ENCODE data around the gene COL9A1. TPM values are rescaled to one million over a fixed set of nuclear protein-coding genes. Genes with fewer than 3 reads are reported as not detected.
A peak's percentile ranks its signal among the peaks of the same experiment; 100 is the strongest.

The COL9A1 gene
- total and polyA plus RNA-seq, 2 of the 8 experiments (the other 6 are each of a cell fraction or from before 2014, with no cell fraction given): 7.9 to 18.1 TPM

- CTCF ChIA-PET (ENCODE audit: partially characterized antibody): interaction anchor here (0.7 to 3.6 kb wide), 10 partner anchors 25 to 1148 kb away, joined by 3 to 13 read pairs (median 3); no protein-coding TSS in a partner anchor
- TF ChIP-seq CTCF (IDR thresholded peaks at IDR 0.05; ENCODE audit: control extremely low read depth in 1 of 3, insufficient read depth in 1 of 3, low read depth in 1 of 3, low read length in 3 of 3): no peak
- peak; percentile 1; the same call in 1 of the 2 replicates for TF ChIP-seq ATF2 (IDR thresholded peaks at IDR 0.05; ENCODE audit: low read length)
- TF ChIP-seq POLR2A (IDR thresholded peaks at IDR 0.05; ENCODE audit: control extremely low read depth in 1 of 2, low read depth in 2 of 2, low read length in 2 of 2): peak in 1 of 2 experiments; percentile 31; a peak in 1 of 3 replicates
- 0 out of 2 replicates have a peak, but pooled peaks have one; percentile 15 for TF ChIP-seq TCF12 (IDR thresholded peaks at IDR 0.05; ENCODE audit: low read depth, low read length)
- TF ChIP-seq ASH2L (IDR thresholded peaks at IDR 0.05; ENCODE audit: low read length): peak; percentile 86
- no peak for TF ChIP-seq ZNF274 (IDR thresholded peaks at IDR 0.05; ENCODE audit: borderline replicate concordance, extremely low read depth, low read length)
- TF ChIP-seq POU5F1 (IDR thresholded peaks at IDR 0.05; ENCODE audit: low read depth, low read length): no peak
Observed at GRCh38 chr6:70282312-70282918, 20.5 kb downstream of the COL9A1 start.

More at GRCh38 chr6:70282312-70282918, 20.5 kb downstream of the COL9A1 start:
- Histone ChIP-seq H3K18ac (ENCODE audit: extremely low read depth, low read length) (peak overlapping the region; percentile 24; the same call in 1 of the 2 replicates), H3K4me1 (replicated peaks in 1 of 4; ENCODE audit: control insufficient read depth in 3 of 4, insufficient read depth in 4 of 4, low read length in 3 of 4) (peaks cover 2 to 8% (median 5%) of the 10 kb centered on the region in 4 experiments; a peak in 5 of 7 replicates), H2BK20ac (ENCODE audit: low read length) (no peak overlapping the region), H2BK12ac (ENCODE audit: low read depth, low read length) (no peak overlapping the region), H3K14ac (ENCODE audit: insufficient read length) (no peak overlapping the region), H4K20me1 (replicated peaks in 1 of 2; ENCODE audit: control insufficient read depth in 1 of 2, insufficient read depth in 2 of 2, low read length in 2 of 2) (no peaks in the 10 kb centered on the region), H2BK15ac (ENCODE audit: low read length) (no peak overlapping the region), H3K36me3 (ENCODE audit: control insufficient read depth in 2 of 4, insufficient read depth in 4 of 4, low read length in 3 of 4) (no peaks in the 10 kb centered on the region), H2BK120ac (replicated peaks; ENCODE audit: low read depth, low read length) (no peak overlapping the region), H3K56ac (replicated peaks; ENCODE audit: insufficient read length, low read depth, low read length) (no peak overlapping the region), H3K4me3 (ENCODE audit: extremely low read depth in 1 of 4, insufficient read depth in 2 of 4, low read depth in 3 of 4, low read length in 4 of 4) (peak overlapping the region; percentile 28 to 68 (median 48)), H3K9me3 (ENCODE audit: insufficient read depth in 2 of 2, low read depth in 1 of 2, low read length in 1 of 2) (peaks cover 0 to 3% of the 10 kb centered on the region in 2 experiments; a peak in 2 of 4 replicates), H2AFZ (ENCODE audit: low read length) (peak overlapping the region; percentile 68), H3K23me2 (ENCODE audit: low read depth, low read length) (peaks cover 4% of the 10 kb centered on the region; the same call in 1 of the 2 replicates), H2BK5ac (ENCODE audit: low read depth, low read length) (no peak overlapping the region), H3K23ac (ENCODE audit: insufficient read length) (no peak overlapping the region), H2AK5ac (ENCODE audit: low read depth, low read length) (no peak overlapping the region), H3K4ac (replicated peaks; ENCODE audit: insufficient read length, low read depth, low read length) (no peak overlapping the region), H3K79me1 (ENCODE audit: low read depth, low read length) (no peaks in the 10 kb centered on the region), H3K27ac (ENCODE audit: low read depth, low read length) (no peak overlapping the region), H3K79me2 (ENCODE audit: control insufficient read depth in 1 of 2, insufficient read depth in 2 of 2, low read length in 2 of 2) (no peaks in the 10 kb centered on the region), H3K27me3 (replicated peaks in 1 of 4; ENCODE audit: control insufficient read depth in 3 of 4, extremely low read depth in 1 of 4, insufficient read depth in 3 of 4, low read length in 3 of 4) (peaks cover 13 to 38% (median 33%) of the 10 kb centered on the region in 4 experiments), H3K4me2 (ENCODE audit: insufficient read depth in 1 of 2, low read depth in 2 of 2, low read length in 2 of 2) (peak overlapping the region; percentile 73 to 82), H4K8ac (ENCODE audit: extremely low read depth, insufficient read depth, low read length) (peak overlapping the region; percentile 83; the same call in 1 of the 2 replicates), H4K91ac (replicated peaks; ENCODE audit: insufficient read length, low read length) (no peak overlapping the region), H3K9ac (replicated peaks in 1 of 4; ENCODE audit: extremely low read depth in 1 of 4, low read depth in 3 of 4, low read length in 3 of 4) (peak overlapping the region in 1 of 4 experiments; percentile 23; a peak in 1 of 7 replicates), H4K5ac (ENCODE audit: insufficient read length, low read depth, low read length) (peak overlapping the region; percentile 61)
- DNase-seq (ENCODE audit: low read depth in 1 of 2, low spot score in 2 of 2) (peak; percentile 23 to 78), FAIRE-seq (no peak)
- 5% methylated on average over 37 of the region's 39 CpGs; no CpG with 5 or more reads in 1 of the 2 experiments for WGBS, 2 experiments (ENCODE audit: extremely low coverage in 1 of 2, insufficient coverage in 1 of 2, insufficient read length in 1 of 2, insufficient replicate concordance in 2 of 2, low coverage in 1 of 2, low lambda C conversion rate in 2 of 2, missing lambda C conversion rate in 1 of 2)
- POLR2A ChIA-PET (ENCODE audit: partially characterized antibody): interaction anchor here (1.2 to 1.3 kb wide), 2 partner anchors 11 to 57 kb away, joined by 3 to 5 read pairs; no protein-coding TSS in a partner anchor
